Activated B cell treated with CpG ODN at 0.5 μM for 24 hours (primary cell): ENCODE results near the gene GJB6. TPM values are rescaled to one million over a fixed set of nuclear protein-coding genes. Genes with fewer than 3 reads are reported as not detected.
A peak's percentile ranks its signal among the peaks of the same experiment; 100 is the strongest.

ENCODE experiments used
- ATAC-seq: fragments of 200-7000 bp; cut with Tn5 transposase; one replicate; pipeline ENCODE4 v1.10.0; 2021; ENCODE audit warnings: low read depth, mild to moderate bottlenecking, moderate library complexity
- CTCF ChIA-PET: fragments of 350-600 bp; sonication (Branson Sonifier 250); formaldehyde crosslinking; loops from one replicate; lab custom pipeline; 2021; ENCODE audit warnings: antibody characterized with exemption; lab: Charles Lee
- POLR2A ChIA-PET: fragments of 350-600 bp; sonication (Branson Sonifier 250); formaldehyde crosslinking; loops from one replicate; lab custom pipeline; 2021; ENCODE audit warnings: antibody characterized with exemption; lab: Charles Lee
- DNase-seq: peaks from one replicate; pipeline ENCODE4 v3.0.0; 2022
- H3K27ac Mint-ChIP-seq: one replicate; pipeline ENCODE4 v1.8.0; 2020; ENCODE audit warnings: mixed read lengths
- H3K27me3 Mint-ChIP-seq: one replicate; pipeline ENCODE4 v1.8.0; 2021; ENCODE audit warnings: mixed read lengths
- H3K36me3 Mint-ChIP-seq: one replicate; pipeline ENCODE4 v1.8.0; 2021; ENCODE audit warnings: low read depth, mixed read lengths
- H3K4me1 Mint-ChIP-seq: one replicate; pipeline ENCODE4 v1.8.0; 2021; ENCODE audit warnings: mixed read lengths
- H3K4me3 Mint-ChIP-seq: one replicate; pipeline ENCODE4 v1.8.0; 2020; ENCODE audit warnings: mild to moderate bottlenecking, mixed read lengths
- H3K9me3 Mint-ChIP-seq: one replicate; pipeline ENCODE4 v1.8.0; 2020; ENCODE audit warnings: mixed read lengths
- intact Hi-C: fragments of 100-400 bp; cut with micrococcal nuclease; formaldehyde crosslinking; loops from one replicate; pipeline ENCODE4 v1.15.1; 2024
- total RNA-seq: library from RNA; stranded (reverse); gene quantifications from 2 replicates; pipeline ENCODE4 v1.2.3, GENCODE V29; 2022
- TF ChIP-seq, protein P1 (sequence below): fragments of 200-600 bp; IDR thresholded peaks from one replicate; pipeline ENCODE4 v1.8.0; 2022; ENCODE audit warnings: antibody characterized with exemption, mild to moderate bottlenecking

GJB6 gene
- total RNA-seq, 1 donor from 2014 or later = not detected

DNA sequence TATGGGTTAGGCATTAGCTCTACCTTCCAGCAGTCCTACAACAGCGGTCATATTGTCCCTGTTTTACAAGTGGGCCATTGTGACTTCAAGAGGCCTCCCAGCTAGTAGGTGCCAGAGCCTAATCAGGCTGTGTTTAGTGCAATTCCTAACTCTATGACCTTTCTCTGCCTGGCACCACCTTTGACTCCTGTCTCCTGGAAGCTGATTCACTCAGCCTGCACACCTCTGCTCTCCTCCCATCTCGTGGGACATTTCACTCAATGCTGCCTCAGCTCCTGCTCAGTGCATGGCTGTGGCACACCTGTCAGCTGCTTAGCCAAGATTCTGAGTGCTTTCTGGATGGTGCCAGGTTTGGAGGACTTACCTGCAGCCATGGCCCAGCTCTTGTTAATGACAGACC is 9.5 kb upstream of the GJB6 start:
- H3K4me1 Mint-ChIP-seq = no peaks in the 10 kb centered on the region
- ChIA-PET POLR2A (no interaction called here), CTCF (no interaction called here)
- H3K27ac Mint-ChIP-seq = no peak overlapping the region
- intact Hi-C loops = no loop called here
- H3K27me3 Mint-ChIP-seq = peaks cover 19% of the 10 kb centered on the region
- no peak for DNase-seq
- H3K36me3 Mint-ChIP-seq = no peaks in the 10 kb centered on the region
- no peaks in the 10 kb centered on the region for H3K9me3 Mint-ChIP-seq
- no peak overlapping the region for H3K4me3 Mint-ChIP-seq
- no peak for ATAC-seq
- TF ChIP-seq, protein P1, sequence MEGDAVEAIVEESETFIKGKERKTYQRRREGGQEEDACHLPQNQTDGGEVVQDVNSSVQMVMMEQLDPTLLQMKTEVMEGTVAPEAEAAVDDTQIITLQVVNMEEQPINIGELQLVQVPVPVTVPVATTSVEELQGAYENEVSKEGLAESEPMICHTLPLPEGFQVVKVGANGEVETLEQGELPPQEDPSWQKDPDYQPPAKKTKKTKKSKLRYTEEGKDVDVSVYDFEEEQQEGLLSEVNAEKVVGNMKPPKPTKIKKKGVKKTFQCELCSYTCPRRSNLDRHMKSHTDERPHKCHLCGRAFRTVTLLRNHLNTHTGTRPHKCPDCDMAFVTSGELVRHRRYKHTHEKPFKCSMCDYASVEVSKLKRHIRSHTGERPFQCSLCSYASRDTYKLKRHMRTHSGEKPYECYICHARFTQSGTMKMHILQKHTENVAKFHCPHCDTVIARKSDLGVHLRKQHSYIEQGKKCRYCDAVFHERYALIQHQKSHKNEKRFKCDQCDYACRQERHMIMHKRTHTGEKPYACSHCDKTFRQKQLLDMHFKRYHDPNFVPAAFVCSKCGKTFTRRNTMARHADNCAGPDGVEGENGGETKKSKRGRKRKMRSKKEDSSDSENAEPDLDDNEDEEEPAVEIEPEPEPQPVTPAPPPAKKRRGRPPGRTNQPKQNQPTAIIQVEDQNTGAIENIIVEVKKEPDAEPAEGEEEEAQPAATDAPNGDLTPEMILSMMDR = no peak

DNA sequence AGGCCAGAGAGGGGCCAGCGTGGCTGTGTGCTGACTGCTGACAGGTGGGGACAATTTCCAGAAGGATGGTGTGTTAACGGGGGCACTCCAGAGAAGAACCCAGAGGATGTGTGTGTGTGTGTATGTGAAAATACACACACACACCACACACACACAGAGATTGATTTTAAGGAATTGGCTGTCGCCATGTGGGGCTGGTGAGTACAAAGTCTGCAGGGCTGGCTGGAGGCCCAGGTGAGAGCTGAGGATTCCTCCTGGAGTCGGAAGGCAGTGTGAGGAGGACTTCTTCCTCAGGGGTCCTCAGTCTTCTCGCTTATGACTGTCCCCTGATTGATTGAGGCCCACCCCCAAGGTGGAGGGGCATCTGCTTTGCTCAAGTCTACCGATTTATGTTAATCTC is 7.6 kb upstream of the GJB6 start:
- TF ChIP-seq, protein P1 = no peak
- Mint-ChIP-seq H3K36me3 (no peaks in the 10 kb centered on the region), H3K27ac (no peak overlapping the region), H3K4me3 (no peak overlapping the region), H3K4me1 (no peaks in the 10 kb centered on the region), H3K27me3 (peaks cover 22% of the 10 kb centered on the region), H3K9me3 (no peaks in the 10 kb centered on the region)
- DNase-seq (no peak), ATAC-seq (no peak)
- POLR2A ChIA-PET = no interaction called here
- CTCF ChIA-PET = no interaction called here
- intact Hi-C loops = no loop called here

DNA sequence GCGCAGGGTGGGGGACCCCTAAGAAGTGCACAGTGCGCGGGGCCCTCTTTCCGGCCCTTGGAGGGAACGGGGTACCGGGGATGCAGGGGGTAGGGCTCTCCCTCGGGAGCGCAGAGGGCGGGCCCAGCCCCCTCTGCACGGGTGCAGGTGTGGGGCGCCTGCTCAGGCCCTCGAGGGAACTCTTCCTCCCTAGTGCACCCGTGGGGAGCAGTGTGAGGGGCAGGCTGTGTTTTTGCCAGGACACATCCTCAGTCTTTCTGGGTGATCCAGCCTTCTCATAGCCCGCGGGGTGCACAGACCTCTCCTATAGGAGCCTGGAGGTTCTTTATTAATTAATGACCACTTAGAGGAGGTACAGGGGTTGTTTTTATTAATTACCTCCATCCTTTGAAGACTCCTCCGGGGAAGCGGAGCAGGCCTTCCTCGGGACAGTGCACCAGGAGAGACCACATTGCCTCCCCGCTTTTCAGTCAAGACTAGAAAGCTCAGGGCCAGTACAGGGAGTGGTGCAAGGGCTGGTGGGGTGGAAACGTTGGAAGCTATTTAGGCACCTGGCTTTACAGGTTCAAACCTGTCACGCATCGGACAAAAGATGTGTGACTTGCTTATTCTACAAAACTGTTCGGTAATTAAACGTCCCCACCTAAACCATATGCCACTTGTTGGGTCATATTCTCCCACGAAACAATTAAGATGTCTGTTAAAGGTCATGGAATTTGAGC is 598 bp upstream of the GJB6 start:
- no peak overlapping the region for H3K4me3 Mint-ChIP-seq
- POLR2A ChIA-PET = no interaction called here
- intact Hi-C loops = no loop called here
- TF ChIP-seq, protein P1 = no peak
- peaks cover 40% of the 10 kb centered on the region for H3K27me3 Mint-ChIP-seq
- ATAC-seq = no peak
- DNase-seq = no peak
- no peaks in the 10 kb centered on the region for H3K36me3 Mint-ChIP-seq
- no peak overlapping the region for H3K27ac Mint-ChIP-seq
- peaks cover 10% of the 10 kb centered on the region for H3K4me1 Mint-ChIP-seq
- CTCF ChIA-PET = no interaction called here
- no peaks in the 10 kb centered on the region for H3K9me3 Mint-ChIP-seq

DNA sequence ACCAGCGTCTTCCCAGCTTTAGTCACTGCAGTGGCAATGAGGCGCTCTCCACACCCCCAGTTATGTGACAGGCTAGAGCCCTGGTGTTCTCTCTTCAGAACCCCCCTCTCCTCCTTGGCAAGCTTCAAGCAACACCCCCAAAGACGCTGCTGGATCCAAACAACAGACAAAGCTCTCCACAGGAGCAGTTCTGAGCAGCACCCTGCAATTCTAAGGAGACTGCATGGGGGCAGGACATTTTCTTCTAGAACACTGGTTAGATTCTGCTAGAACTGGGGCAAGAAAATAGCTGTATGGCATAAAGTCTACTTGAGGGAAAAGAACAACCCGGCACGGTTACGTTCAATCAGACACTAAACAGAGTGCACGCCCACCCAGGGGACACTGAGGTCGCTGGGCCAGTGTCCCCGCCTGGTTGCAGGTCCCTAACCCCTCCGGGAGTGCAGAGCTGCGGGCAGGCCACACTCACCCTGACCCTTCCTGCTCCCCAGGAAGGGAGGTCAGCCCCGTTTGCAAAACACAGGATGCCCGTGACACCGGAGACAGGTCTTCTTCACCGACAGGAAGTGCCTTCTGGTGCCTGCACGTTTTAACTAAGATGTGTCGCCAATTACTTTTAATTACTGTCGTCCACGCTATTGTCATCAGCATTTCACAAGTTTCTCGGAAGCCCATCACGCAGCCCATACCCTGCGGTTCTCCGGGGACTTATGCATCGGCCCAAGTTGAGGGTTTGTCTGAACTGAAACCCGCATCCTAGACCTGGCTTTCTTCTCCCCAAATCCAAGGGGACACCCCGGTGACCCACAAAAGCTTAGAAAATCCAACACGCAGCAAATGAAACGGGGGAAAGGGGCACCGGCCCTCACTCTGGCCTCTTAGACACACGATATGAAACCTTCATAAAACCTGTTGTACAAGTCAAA is 943 bp downstream of the GJB6 start:
- intact Hi-C loops = no loop called here
- Mint-ChIP-seq H3K4me3 (peak overlapping the region; percentile 48), H3K9me3 (no peaks in the 10 kb centered on the region), H3K36me3 (no peaks in the 10 kb centered on the region), H3K27ac (no peak overlapping the region), H3K4me1 (peaks cover 10% of the 10 kb centered on the region), H3K27me3 (peaks cover 42% of the 10 kb centered on the region)
- CTCF ChIA-PET = no interaction called here
- DNase-seq (no peak), ATAC-seq (no peak)
- POLR2A ChIA-PET = no interaction called here
- TF ChIP-seq, protein P1 = no peak

DNA sequence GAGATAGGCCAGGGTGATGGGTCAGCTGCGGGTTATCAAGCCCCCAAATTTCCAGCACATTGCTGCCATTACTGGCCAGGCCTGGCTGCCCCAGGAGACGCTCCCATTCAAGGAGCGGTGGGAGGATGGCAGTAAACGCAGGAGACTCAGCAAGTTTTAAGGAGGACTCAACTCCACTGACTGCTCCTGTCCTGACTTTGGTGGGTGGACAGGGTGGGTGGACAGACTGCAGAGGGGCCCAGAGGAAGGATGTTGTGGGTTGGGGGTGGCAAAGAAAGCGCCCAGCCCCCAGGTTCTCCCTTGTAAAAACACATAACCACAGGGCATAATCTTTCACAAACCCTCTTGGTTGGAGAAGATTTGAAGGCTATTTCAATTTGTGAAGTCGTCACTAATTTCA is 4.4 kb downstream of the GJB6 start:
- ATAC-seq = no peak
- Mint-ChIP-seq H3K27me3 (peaks cover 23% of the 10 kb centered on the region), H3K9me3 (no peaks in the 10 kb centered on the region), H3K4me3 (no peak overlapping the region), H3K36me3 (no peaks in the 10 kb centered on the region), H3K27ac (no peak overlapping the region), H3K4me1 (peaks cover 10% of the 10 kb centered on the region)
- POLR2A ChIA-PET = no interaction called here
- CTCF ChIA-PET = no interaction called here
- DNase-seq = no peak
- intact Hi-C loops = no loop called here
- TF ChIP-seq, protein P1 = no peak
